Gastroesophageal sphincter (tissue), 4 donors: ENCODE measurements around the gene BAIAP3. TPM values are rescaled to one million over a fixed set of nuclear protein-coding genes. Genes with fewer than 3 reads are reported as not detected.

Experiments used
- ATAC-seq: fragments of 150-250 bp; one replicate; pipeline ENCODE4 v1.9.1; 2016; ENCODE audit warnings: mild to moderate bottlenecking, moderate library complexity
- H3K27ac ChIP-seq, 4 donors: fragments of 200-600 bp; sonication (generic) in 3 of 4; 1 replicate in 3 of 4; 2 replicates in 1 of 4; pipeline ENCODE4 v1.5.1; 2016 to 2019
- H3K27me3 ChIP-seq: fragments of 200-600 bp; sonication (generic); one replicate; pipeline ENCODE4 v1.5.1; 2019
- H3K36me3 ChIP-seq, 2 donors: fragments of 200-600 bp; sonication (generic); one replicate each; pipeline ENCODE4 v1.5.1; 2019; ENCODE audit warnings: control low read depth in 1 of 2
- H3K4me1 ChIP-seq, 3 donors: fragments of 200-600 bp; sonication (generic); 1 replicate in 2 of 3; 2 replicates in 1 of 3; pipeline ENCODE4 v1.5.1; 2016 to 2019; ENCODE audit warnings: control low read depth in 2 of 3
- H3K4me3 ChIP-seq, 2 donors: fragments of 200-600 bp; sonication (generic); one replicate each; pipeline ENCODE4 v1.5.1; 2019; ENCODE audit warnings: mild to moderate bottlenecking in 1 of 2, moderate library complexity in 1 of 2
- H3K9me3 ChIP-seq, 3 donors: fragments of 200-600 bp; sonication (generic); one replicate each; pipeline ENCODE4 v1.5.1; 2017 to 2019; ENCODE audit warnings: control low read depth in 2 of 3
- CTCF ChIP-seq, 4 experiments: fragments of 200-600 bp in 2 of 4; fragments of 450-650 bp in 2 of 4; sonication (generic) in 1 of 4; IDR thresholded peaks; one replicate each; pipeline ENCODE4 v1.5.1; 2017 to 2019; ENCODE audit warnings: antibody characterized with exemption in 4 of 4, mild to moderate bottlenecking in 2 of 4, moderate library complexity in 2 of 4
- EP300 ChIP-seq: sonication (generic); formaldehyde crosslinking; IDR thresholded peaks from one replicate; pipeline ENCODE4 v1.6.1; 2017; ENCODE audit warnings: antibody characterized with exemption, mild to moderate bottlenecking
- POLR2A ChIP-seq, 2 donors: fragments of 450-650 bp; IDR thresholded peaks; one replicate each; pipeline ENCODE4 v1.6.1; 2017; ENCODE audit warnings: antibody characterized with exemption in 2 of 2, mild to moderate bottlenecking in 2 of 2, moderate library complexity in 1 of 2
- POLR2AphosphoS5 ChIP-seq: sonication (generic); formaldehyde crosslinking; IDR thresholded peaks from one replicate; pipeline ENCODE4 v1.6.1; 2017; ENCODE audit warnings: antibody characterized with exemption
- WGBS, 2 donors: methylation state at CpG; one replicate each; pipeline ENCODE4 v1.1.5; 2018; ENCODE audit warnings: low coverage in 1 of 2; 5-methylcytosine and 5-hydroxymethylcytosine counted together
- total RNA-seq, 4 donors: library from RNA; depleted of rRNA; stranded (reverse); fragments of >200 nt; gene quantifications; one replicate each; pipeline ENCODE4 v1.1.0, GENCODE V29; 2016

BAIAP3 gene
- total RNA-seq, 4 donors from 2014 or later, result 1.1 to 14.2 (median 3.0) TPM

DNA sequence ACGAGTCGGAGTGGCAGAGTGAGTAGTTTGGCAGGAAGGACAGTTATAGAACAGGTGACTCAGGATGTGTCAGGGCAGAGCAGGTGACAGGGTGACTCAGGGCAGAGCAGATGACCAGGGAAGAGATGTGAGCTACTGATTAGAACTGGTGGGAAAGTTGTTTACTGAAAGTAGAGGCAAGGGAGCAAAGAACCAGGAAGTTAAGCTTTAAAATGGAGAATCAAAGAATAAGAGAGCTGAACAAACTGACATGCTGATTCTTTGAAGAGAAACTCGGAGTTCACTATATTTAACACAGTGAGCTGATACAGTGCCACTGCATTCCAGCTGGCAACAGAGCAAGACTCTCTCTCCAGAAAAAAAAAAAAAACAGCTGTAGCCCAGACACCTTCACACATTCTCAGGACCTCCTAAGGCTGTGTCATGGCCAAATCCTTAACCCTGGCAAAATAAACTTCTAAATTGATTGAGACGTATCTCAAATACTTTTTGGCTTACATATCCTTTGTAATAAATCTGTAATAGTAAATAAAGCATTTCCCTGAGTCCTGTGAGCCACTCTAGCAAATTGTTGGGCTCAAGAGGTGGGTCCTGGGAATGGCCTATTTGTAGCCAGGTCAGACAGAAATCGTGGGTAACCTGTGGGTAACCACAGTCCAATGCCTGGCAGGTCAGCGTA, 36.3 kb upstream of the BAIAP3 start:
- no peak for ATAC-seq
- no peak overlapping the region for H3K27ac ChIP-seq
- peaks cover 86% of the 10 kb centered on the region for H3K27me3 ChIP-seq
- WGBS, 2 donors, result 42 to 43% methylated on average over 6 of the region's 6 CpGs
- H3K36me3 ChIP-seq, result no peaks in the 10 kb centered on the region
- TF ChIP-seq CTCF (IDR thresholded peaks at IDR 0.05) (no peak), POLR2A (IDR thresholded peaks at IDR 0.05) (no peak), POLR2AphosphoS5 (no peak), EP300 (no peak)
- H3K4me1 ChIP-seq, result peaks cover 0 to 20% (median 7%) of the 10 kb centered on the region in 3 donors
- H3K9me3 ChIP-seq, result no peaks in the 10 kb centered on the region
- no peak overlapping the region for H3K4me3 ChIP-seq

GRCh38 chr16:1298406-1298805, 35.0 kb upstream of the BAIAP3 start:
- ATAC-seq, result no peak
- no peaks in the 10 kb centered on the region for H3K36me3 ChIP-seq
- 89 to 97% methylated on average over 5 to 6 of the region's 14 CpGs for WGBS, 2 donors
- peaks cover 0 to 20% (median 7%) of the 10 kb centered on the region in 3 donors for H3K4me1 ChIP-seq
- H3K27ac ChIP-seq, result no peak overlapping the region
- TF ChIP-seq EP300, result no peak
- TF ChIP-seq POLR2A (IDR thresholded peaks at IDR 0.05), result no peak
- TF ChIP-seq CTCF (IDR thresholded peaks at IDR 0.05), result no peak
- TF ChIP-seq POLR2AphosphoS5, result no peak
- H3K27me3 ChIP-seq, result peaks cover 88% of the 10 kb centered on the region
- H3K9me3 ChIP-seq, result no peaks in the 10 kb centered on the region
- no peak overlapping the region for H3K4me3 ChIP-seq

- ATAC-seq, result no peak
- TF ChIP-seq POLR2A (IDR thresholded peaks at IDR 0.05) (no peak), POLR2AphosphoS5 (no peak), CTCF (IDR thresholded peaks at IDR 0.05) (no peak), EP300 (no peak)
- no peaks in the 10 kb centered on the region for H3K36me3 ChIP-seq
- WGBS, 2 donors, result 55 to 63% methylated on average over 13 to 18 of the region's 31 CpGs
- no peak overlapping the region for H3K27ac ChIP-seq
- H3K9me3 ChIP-seq, result no peaks in the 10 kb centered on the region
- no peak overlapping the region for H3K4me3 ChIP-seq
- peaks cover 0 to 20% (median 7%) of the 10 kb centered on the region in 3 donors for H3K4me1 ChIP-seq
- H3K27me3 ChIP-seq, result peaks cover 89% of the 10 kb centered on the region
These were observed 34.2 kb upstream of the BAIAP3 start for GRCh38 chr16:1299012-1299867.

- Histone ChIP-seq H3K36me3 (no peaks in the 10 kb centered on the region), H3K4me3 (no peak overlapping the region), H3K27me3 (peaks cover 86% of the 10 kb centered on the region), H3K9me3 (no peaks in the 10 kb centered on the region), H3K27ac (no peak overlapping the region), H3K4me1 (peaks cover 0 to 20% (median 7%) of the 10 kb centered on the region in 3 donors)
- ATAC-seq, result no peak
- WGBS, 2 donors, result 80 to 90% methylated on average over 2 to 8 of the region's 12 CpGs
- TF ChIP-seq CTCF (IDR thresholded peaks at IDR 0.05), result no peak
- no peak for TF ChIP-seq POLR2AphosphoS5
- no peak for TF ChIP-seq EP300
- no peak for TF ChIP-seq POLR2A (IDR thresholded peaks at IDR 0.05)
These were observed 33.6 kb upstream of the BAIAP3 start for GRCh38 chr16:1299868-1300203.
